HL-60 (cell line): ENCODE results near the gene RPS23.

Experiments
- DNase-seq, 2 experiments: peaks; one replicate each; pipeline ENCODE4 v3.0.0-alpha.2; 2010 to 2020; ENCODE audit warnings: low read depth in 1 of 2, low spot score in 1 of 2
- H3K27ac ChIP-seq: fragments of 250-450 bp; sonication (Bioruptor Pico); replicated peaks from 2 replicates; pipeline ENCODE4 v1.5.1; 2020; ENCODE audit warnings: mild to moderate bottlenecking, moderate library complexity
- H3K27me3 ChIP-seq: fragments of 250-450 bp; sonication (Bioruptor Pico); 2 replicates; pipeline ENCODE4 v1.5.1; 2021; ENCODE audit warnings: mild to moderate bottlenecking, moderate library complexity; ENCODE audit not compliant: insufficient read depth, poor library complexity, severe bottlenecking
- H3K4me3 ChIP-seq: replicated peaks from 2 replicates; pipeline ENCODE4 v1.5.1; 2011; ENCODE audit warnings: mild to moderate bottlenecking, control low read depth, low read length; ENCODE audit not compliant: insufficient read depth
- GABPA ChIP-seq: IDR thresholded peaks from 2 replicates; pipeline ENCODE4 v1.6.1; 2012; ENCODE audit warnings: low read depth
- POLR2AphosphoS5 ChIP-seq: IDR thresholded peaks from 2 replicates; pipeline ENCODE4 v1.6.1; 2012; ENCODE audit warnings: low read depth
- SPI1 ChIP-seq: IDR thresholded peaks from 2 replicates; pipeline ENCODE4 v1.6.1; 2012; ENCODE audit warnings: low read depth, mild to moderate bottlenecking, borderline replicate concordance
- long read RNA-seq: library from polyadenylated mRNA; unstranded; transcript quantifications from one replicate; pipeline ENCODE4 v2.0.0, GENCODE V29; 2020
- TF ChIP-seq, protein P1 (sequence below): IDR thresholded peaks from one replicate; pipeline ENCODE4 v1.5.1; 2011; ENCODE audit warnings: low read length, control low read depth, inconsistent platforms; ENCODE audit not compliant: insufficient read depth
- TF ChIP-seq, protein P2 (sequence below): IDR thresholded peaks from 2 replicates; pipeline ENCODE4 v1.6.1; 2012; ENCODE audit warnings: low read depth; ENCODE audit not compliant: insufficient replicate concordance

The RPS23 gene
- long read RNA-seq, transcript RPS23-206 (6 exons, 1,058 nt): minor isoform, 5 of 691 reads
- long read RNA-seq, transcript RPS23-203 (3 exons, 576 nt): minor isoform, 20 of 691 reads
- long read RNA-seq, transcript RPS23-201 (4 exons, 3,437 nt): major isoform, 577 of 691 reads
- long read RNA-seq, partial matches to known transcripts: 14 of 691 reads
- long read RNA-seq, other reads (novel, unspliced or antisense): 74 of 691 reads

DNA sequence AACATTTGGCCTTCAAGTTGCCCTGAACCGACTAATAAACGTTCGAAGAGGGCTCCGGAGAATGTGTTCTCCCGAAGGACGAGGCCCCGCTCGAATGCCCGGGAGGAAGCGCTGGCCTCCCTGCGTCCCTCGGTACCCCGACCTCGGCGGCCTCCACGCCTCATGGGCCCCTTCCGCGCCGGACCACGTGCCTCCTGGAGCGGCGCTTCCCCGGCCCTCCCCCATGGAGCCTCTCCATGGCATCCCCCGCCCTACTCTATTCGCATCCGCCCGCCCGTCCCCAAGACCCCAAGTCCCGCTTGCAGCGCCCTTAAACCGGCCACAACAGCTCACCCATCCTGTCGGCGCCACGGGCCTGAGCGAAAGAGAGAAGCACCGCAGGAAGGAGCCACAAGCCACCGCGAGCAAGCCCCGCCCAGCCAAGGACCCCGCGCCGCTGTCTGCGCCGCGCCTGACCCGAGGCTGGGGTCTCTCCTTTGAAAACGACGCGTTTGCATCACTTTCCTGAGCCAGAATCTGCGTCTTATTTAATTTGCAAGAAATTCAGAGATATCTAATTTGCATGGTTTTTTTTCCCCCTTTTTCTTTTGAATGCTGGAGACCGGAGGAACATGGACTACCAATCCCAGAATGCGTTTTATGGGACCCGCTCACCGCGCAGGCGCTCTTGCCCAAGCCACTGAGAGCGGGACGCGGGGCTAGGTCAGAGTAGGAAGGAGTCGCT is at the start of gene RPS23:
TSS of gene RPS23 (minus strand) at position 368 of the 724 bp plus-strand sequence. CDS start at position 337, 31 bp downstream.
- Histone ChIP-seq H3K4me3 (peak within 1 kb of the TSS; percentile 57), H3K27me3 (no peaks in the 10 kb centered on the region), H3K27ac (peak within 1 kb of the TSS; percentile 96)
- DNase-seq: peak; percentile 76 to 85
- TF ChIP-seq POLR2AphosphoS5: peak; percentile 91
- TF ChIP-seq, protein P1, sequence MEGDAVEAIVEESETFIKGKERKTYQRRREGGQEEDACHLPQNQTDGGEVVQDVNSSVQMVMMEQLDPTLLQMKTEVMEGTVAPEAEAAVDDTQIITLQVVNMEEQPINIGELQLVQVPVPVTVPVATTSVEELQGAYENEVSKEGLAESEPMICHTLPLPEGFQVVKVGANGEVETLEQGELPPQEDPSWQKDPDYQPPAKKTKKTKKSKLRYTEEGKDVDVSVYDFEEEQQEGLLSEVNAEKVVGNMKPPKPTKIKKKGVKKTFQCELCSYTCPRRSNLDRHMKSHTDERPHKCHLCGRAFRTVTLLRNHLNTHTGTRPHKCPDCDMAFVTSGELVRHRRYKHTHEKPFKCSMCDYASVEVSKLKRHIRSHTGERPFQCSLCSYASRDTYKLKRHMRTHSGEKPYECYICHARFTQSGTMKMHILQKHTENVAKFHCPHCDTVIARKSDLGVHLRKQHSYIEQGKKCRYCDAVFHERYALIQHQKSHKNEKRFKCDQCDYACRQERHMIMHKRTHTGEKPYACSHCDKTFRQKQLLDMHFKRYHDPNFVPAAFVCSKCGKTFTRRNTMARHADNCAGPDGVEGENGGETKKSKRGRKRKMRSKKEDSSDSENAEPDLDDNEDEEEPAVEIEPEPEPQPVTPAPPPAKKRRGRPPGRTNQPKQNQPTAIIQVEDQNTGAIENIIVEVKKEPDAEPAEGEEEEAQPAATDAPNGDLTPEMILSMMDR: no peak
- TF ChIP-seq, protein P2, sequence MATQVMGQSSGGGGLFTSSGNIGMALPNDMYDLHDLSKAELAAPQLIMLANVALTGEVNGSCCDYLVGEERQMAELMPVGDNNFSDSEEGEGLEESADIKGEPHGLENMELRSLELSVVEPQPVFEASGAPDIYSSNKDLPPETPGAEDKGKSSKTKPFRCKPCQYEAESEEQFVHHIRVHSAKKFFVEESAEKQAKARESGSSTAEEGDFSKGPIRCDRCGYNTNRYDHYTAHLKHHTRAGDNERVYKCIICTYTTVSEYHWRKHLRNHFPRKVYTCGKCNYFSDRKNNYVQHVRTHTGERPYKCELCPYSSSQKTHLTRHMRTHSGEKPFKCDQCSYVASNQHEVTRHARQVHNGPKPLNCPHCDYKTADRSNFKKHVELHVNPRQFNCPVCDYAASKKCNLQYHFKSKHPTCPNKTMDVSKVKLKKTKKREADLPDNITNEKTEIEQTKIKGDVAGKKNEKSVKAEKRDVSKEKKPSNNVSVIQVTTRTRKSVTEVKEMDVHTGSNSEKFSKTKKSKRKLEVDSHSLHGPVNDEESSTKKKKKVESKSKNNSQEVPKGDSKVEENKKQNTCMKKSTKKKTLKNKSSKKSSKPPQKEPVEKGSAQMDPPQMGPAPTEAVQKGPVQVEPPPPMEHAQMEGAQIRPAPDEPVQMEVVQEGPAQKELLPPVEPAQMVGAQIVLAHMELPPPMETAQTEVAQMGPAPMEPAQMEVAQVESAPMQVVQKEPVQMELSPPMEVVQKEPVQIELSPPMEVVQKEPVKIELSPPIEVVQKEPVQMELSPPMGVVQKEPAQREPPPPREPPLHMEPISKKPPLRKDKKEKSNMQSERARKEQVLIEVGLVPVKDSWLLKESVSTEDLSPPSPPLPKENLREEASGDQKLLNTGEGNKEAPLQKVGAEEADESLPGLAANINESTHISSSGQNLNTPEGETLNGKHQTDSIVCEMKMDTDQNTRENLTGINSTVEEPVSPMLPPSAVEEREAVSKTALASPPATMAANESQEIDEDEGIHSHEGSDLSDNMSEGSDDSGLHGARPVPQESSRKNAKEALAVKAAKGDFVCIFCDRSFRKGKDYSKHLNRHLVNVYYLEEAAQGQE: no peak
- no peak for TF ChIP-seq GABPA
- no peak for TF ChIP-seq SPI1

DNA sequence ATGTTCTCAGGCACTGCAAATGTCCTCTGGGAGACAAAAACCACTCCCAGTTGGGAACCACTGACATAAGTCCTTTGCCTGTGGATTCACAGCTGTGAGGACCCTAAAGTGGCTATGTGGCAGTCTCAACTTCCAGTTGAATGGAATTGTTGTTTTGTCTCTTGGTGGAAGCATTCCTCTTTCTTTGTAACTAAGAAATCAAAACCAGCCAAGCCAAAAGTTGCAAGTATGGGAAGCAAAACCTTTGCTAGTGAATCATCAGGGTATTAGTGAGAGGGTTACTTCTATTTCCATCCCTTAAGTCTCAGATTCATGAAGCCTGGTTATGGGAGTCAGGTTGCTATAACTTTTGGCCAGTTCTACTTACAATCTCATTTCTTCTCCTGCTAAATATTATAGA is 49.8 kb upstream of the RPS23 start:
- Histone ChIP-seq H3K27ac (no peak overlapping the region), H3K27me3 (no peaks in the 10 kb centered on the region), H3K4me3 (no peak overlapping the region)
- DNase-seq: no peak
- TF ChIP-seq, protein P2: no peak
- TF ChIP-seq POLR2AphosphoS5 (no peak), GABPA (no peak), SPI1 (no peak)
- TF ChIP-seq, protein P1: no peak

DNA sequence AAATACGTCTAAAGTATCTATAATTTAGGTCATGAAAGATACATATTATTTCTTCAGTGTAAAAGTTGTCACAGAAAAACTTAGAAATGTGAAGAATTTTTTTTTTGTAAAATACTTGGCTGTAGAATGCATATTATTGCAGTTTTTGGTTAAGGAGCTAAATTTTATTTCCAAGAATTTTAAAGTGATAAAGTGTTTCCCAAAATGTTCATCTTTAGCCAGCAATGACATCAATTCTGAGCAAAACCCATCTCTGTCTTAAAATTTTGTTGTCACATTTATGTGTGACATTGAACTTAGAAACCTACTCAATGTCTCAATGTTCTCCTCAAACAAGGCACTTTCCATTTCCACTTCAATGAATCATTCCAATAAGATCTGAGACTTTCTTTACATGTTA is 47.8 kb upstream of the RPS23 start:
- no peak overlapping the region for H3K4me3 ChIP-seq
- no peak overlapping the region for H3K27ac ChIP-seq
- no peaks in the 10 kb centered on the region for H3K27me3 ChIP-seq
- no peak for DNase-seq
- TF ChIP-seq, protein P2: no peak
- TF ChIP-seq GABPA (no peak), SPI1 (no peak), POLR2AphosphoS5 (no peak)
- TF ChIP-seq, protein P1: no peak
